Hepatocyte (in vitro differentiated cells): Measurements from ENCODE around the gene HOXD11. TPM values are rescaled to one million over a fixed set of nuclear protein-coding genes. Genes with fewer than 3 reads are reported as not detected.

Experiments used
- DNase-seq: peaks from one replicate; pipeline ENCODE4 v3.0.0-alpha.2; 2016; ENCODE audit warnings: low spot score
- H2AFZ ChIP-seq: fragments of 200-600 bp; sonication (generic); 2 replicates; pipeline ENCODE4 v1.6.0; 2016; ENCODE audit warnings: antibody characterized with exemption, mild to moderate bottlenecking
- H3K27ac ChIP-seq: fragments of 200-600 bp; sonication (generic); 2 replicates; pipeline ENCODE4 v1.5.1; 2016; ENCODE audit warnings: mild to moderate bottlenecking
- H3K27me3 ChIP-seq: fragments of 200-600 bp; sonication (generic); 2 replicates; pipeline ENCODE4 v1.6.1; 2016
- H3K36me3 ChIP-seq: fragments of 200-600 bp; sonication (generic); replicated peaks from 2 replicates; pipeline ENCODE4 v1.5.1; 2016; ENCODE audit warnings: low read depth; ENCODE audit not compliant: insufficient read depth
- H3K4me1 ChIP-seq: fragments of 200-600 bp; sonication (generic); 2 replicates; pipeline ENCODE4 v1.5.1; 2016; ENCODE audit warnings: mild to moderate bottlenecking, moderate library complexity; ENCODE audit not compliant: insufficient read depth
- H3K4me2 ChIP-seq: fragments of 200-600 bp; sonication (generic); 2 replicates; pipeline ENCODE4 v1.6.0; 2016
- H3K4me3 ChIP-seq: fragments of 200-600 bp; sonication (generic); 2 replicates; pipeline ENCODE4 v1.5.1; 2016; ENCODE audit warnings: mild to moderate bottlenecking
- H3K79me2 ChIP-seq: fragments of 200-600 bp; sonication (generic); 2 replicates; pipeline ENCODE4 v1.6.0; 2017; ENCODE audit warnings: mild to moderate bottlenecking
- H3K9me2 ChIP-seq: fragments of 200-600 bp; sonication (generic); replicated peaks from 2 replicates; pipeline ENCODE4 v1.6.0; 2017; ENCODE audit warnings: mild to moderate bottlenecking; ENCODE audit not compliant: insufficient read depth
- H3K9me3 ChIP-seq: fragments of 200-600 bp; sonication (generic); 2 replicates; pipeline ENCODE4 v1.5.1; 2016; ENCODE audit warnings: low read depth, mild to moderate bottlenecking
- H4K20me1 ChIP-seq: fragments of 200-600 bp; sonication (generic); 2 replicates; pipeline ENCODE4 v1.6.0; 2016; ENCODE audit warnings: mild to moderate bottlenecking; ENCODE audit not compliant: insufficient read depth, poor library complexity, severe bottlenecking
- CTCF ChIP-seq: fragments of 200-600 bp; sonication (generic); IDR thresholded peaks from 2 replicates; pipeline ENCODE4 v1.5.1; 2016; ENCODE audit warnings: antibody characterized with exemption, mild to moderate bottlenecking; ENCODE audit not compliant: poor library complexity
- EZH2 ChIP-seq: fragments of 200-600 bp; sonication (generic); IDR thresholded peaks from 2 replicates; pipeline ENCODE4 v1.6.1; 2016; ENCODE audit warnings: antibody characterized with exemption, mild to moderate bottlenecking, borderline replicate concordance
- EZH2phosphoT487 ChIP-seq: fragments of 200-600 bp; sonication (generic); IDR thresholded peaks from one replicate; pipeline ENCODE4 v1.6.1; 2018; ENCODE audit warnings: antibody characterized with exemption, mild to moderate bottlenecking, low read depth, moderate library complexity; ENCODE audit not compliant: unreplicated experiment, severe bottlenecking
- WGBS: methylation state at CpG from one replicate; pipeline ENCODE4 v1.1.6; 2016; ENCODE audit warnings: low lambda C conversion rate; ENCODE audit errors: missing lambda C conversion rate; 5-methylcytosine and 5-hydroxymethylcytosine counted together
- polyA plus RNA-seq: library from polyadenylated mRNA; unstranded; fragments of >200 nt; fragmentation: Nextera tagmentation; extraction: Ambion mirVana; gene quantifications from 2 replicates; pipeline ENCODE4 v1.2.1, GENCODE V29; 2016
- total RNA-seq: library from RNA; depleted of rRNA; stranded (reverse); fragments of >200 nt; gene quantifications from 2 replicates; pipeline ENCODE4 v1.2.3, GENCODE V29; 2014

HOXD11 gene
- total and polyA plus RNA-seq, 2 experiments from 2014 or later: 6.3 to 9.9 TPM

GRCh38 chr2:176099159-176099727, 7.8 kb upstream of the HOXD11 start:
- Histone ChIP-seq H3K27me3 (peaks cover 99% of the 10 kb centered on the region), H2AFZ (no peak overlapping the region), H3K4me3 (peak overlapping the region; percentile 20), H3K4me2 (peak overlapping the region; percentile 91), H3K27ac (peak overlapping the region; percentile 93), H3K79me2 (peaks cover 64% of the 10 kb centered on the region), H3K36me3 (no peaks in the 10 kb centered on the region), H3K9me2 (no peaks in the 10 kb centered on the region), H4K20me1 (peaks cover 6% of the 10 kb centered on the region), H3K4me1 (no peaks in the 10 kb centered on the region), H3K9me3 (no peaks in the 10 kb centered on the region)
- 11% methylated on average over 30 of the region's 30 CpGs for WGBS
- DNase-seq: no peak
- TF ChIP-seq EZH2: peak; percentile 38
- no peak for TF ChIP-seq CTCF

- WGBS: 7% methylated on average over 66 of the region's 70 CpGs
Measured at GRCh38 chr2:176099728-176100546, 7.1 kb upstream of the HOXD11 start, which contains the start of gene HOXD12. Gene HOXD12 (plus strand): TSS chr2:176099795. CDS start chr2:176099802, 7 bp downstream.

GRCh38 chr2:176100547-176101140, 6.4 kb upstream of the HOXD11 start:
- Histone ChIP-seq H3K27ac (peak overlapping the region; percentile 93), H3K36me3 (no peaks in the 10 kb centered on the region), H3K27me3 (peaks cover 99% of the 10 kb centered on the region), H3K4me1 (no peaks in the 10 kb centered on the region), H3K79me2 (peaks cover 52% of the 10 kb centered on the region), H2AFZ (no peak overlapping the region), H4K20me1 (no peaks in the 10 kb centered on the region), H3K4me2 (peak overlapping the region; percentile 91), H3K4me3 (peak overlapping the region; percentile 18), H3K9me2 (no peaks in the 10 kb centered on the region), H3K9me3 (no peaks in the 10 kb centered on the region)
- WGBS: 17% methylated on average over 28 of the region's 28 CpGs
- no peak for DNase-seq
- TF ChIP-seq CTCF (no peak), EZH2 (no peak), EZH2phosphoT487 (peak; percentile 22)

More at GRCh38 chr2:176099728-176100546, 7.1 kb upstream of the HOXD11 start, which contains the start of gene HOXD12:
- Histone ChIP-seq H3K36me3 (no peaks in the 10 kb centered on the region), H3K27me3 (peaks cover 99% of the 10 kb centered on the region), H3K4me3 (peak within 1 kb of the TSS; percentile 24), H3K9me2 (no peaks in the 10 kb centered on the region), H3K9me3 (no peaks in the 10 kb centered on the region), H3K27ac (peak within 1 kb of the TSS; percentile 93), H2AFZ (peak within 1 kb of the TSS; percentile 30), H3K4me1 (no peaks in the 10 kb centered on the region), H3K4me2 (peak within 1 kb of the TSS; percentile 91), H3K79me2 (peaks cover 57% of the 10 kb centered on the region), H4K20me1 (no peaks in the 10 kb centered on the region)
- DNase-seq: no peak
- peak; percentile 76 for TF ChIP-seq EZH2
- no peak for TF ChIP-seq EZH2phosphoT487
